H9 (cell line): ENCODE results near the gene OLIG2. TPM values are rescaled to one million over a fixed set of nuclear protein-coding genes. Genes with fewer than 3 reads are reported as not detected.

ENCODE experiments used
- DNase-seq: peaks from one replicate; pipeline ENCODE4 v3.0.0-alpha.2; 2017
- H2AFZ ChIP-seq: one replicate; pipeline ENCODE4 v1.6.1; 2013; ENCODE audit warnings: mild to moderate bottlenecking, low read length, control low read depth, moderate library complexity
- H2AK5ac ChIP-seq: 2 replicates; pipeline ENCODE4 v1.6.1; 2013; ENCODE audit warnings: low read length, control low read depth, mixed read lengths; ENCODE audit not compliant: insufficient read length
- H2BK120ac ChIP-seq: one replicate; pipeline ENCODE4 v1.6.1; 2013; ENCODE audit warnings: low read depth, mild to moderate bottlenecking, low read length, control low read depth, inconsistent platforms; ENCODE audit not compliant: poor library complexity, severe bottlenecking
- H2BK12ac ChIP-seq: 2 replicates; pipeline ENCODE4 v1.6.1; 2013; ENCODE audit warnings: low read length, control low read depth, mixed read lengths, low read depth; ENCODE audit not compliant: insufficient read length
- H2BK15ac ChIP-seq: 2 replicates; pipeline ENCODE4 v1.6.1; 2013; ENCODE audit warnings: low read depth, low read length, control low read depth
- H2BK20ac ChIP-seq: one replicate; pipeline ENCODE4 v1.6.1; 2013; ENCODE audit warnings: low read depth, mild to moderate bottlenecking, low read length, control low read depth, inconsistent platforms; ENCODE audit not compliant: poor library complexity, severe bottlenecking
- H2BK5ac ChIP-seq: 2 replicates; pipeline ENCODE4 v1.6.1; 2013; ENCODE audit warnings: low read length, control low read depth, mixed read lengths; ENCODE audit not compliant: insufficient read length
- H3K14ac ChIP-seq: 2 replicates; pipeline ENCODE4 v1.6.1; 2013; ENCODE audit warnings: low read length, control low read depth; ENCODE audit not compliant: insufficient read depth
- H3K18ac ChIP-seq: 2 replicates; pipeline ENCODE4 v1.6.1; 2013; ENCODE audit warnings: low read depth, mild to moderate bottlenecking, mixed read lengths, low read length, control low read depth; ENCODE audit not compliant: insufficient read length
- H3K23ac ChIP-seq: 2 replicates; pipeline ENCODE4 v1.6.1; 2013; ENCODE audit warnings: low read length, control low read depth, mixed read lengths, low read depth; ENCODE audit not compliant: insufficient read length
- H3K23me2 ChIP-seq: 2 replicates; pipeline ENCODE4 v1.6.1; 2013; ENCODE audit warnings: low read depth, mild to moderate bottlenecking, mixed read lengths, low read length, control low read depth; ENCODE audit not compliant: insufficient read length, poor library complexity, severe bottlenecking
- H3K27ac ChIP-seq: 2 replicates; pipeline ENCODE4 v1.5.1; 2013; ENCODE audit warnings: low read length, control low read depth, mixed read lengths, low read depth; ENCODE audit not compliant: insufficient read length
- H3K27me3 ChIP-seq: 2 replicates; pipeline ENCODE4 v1.6.1; 2013; ENCODE audit warnings: low read length, control low read depth, inconsistent platforms; ENCODE audit not compliant: insufficient read depth
- H3K4ac ChIP-seq: 2 replicates; pipeline ENCODE4 v1.6.1; 2013; ENCODE audit warnings: low read depth, mild to moderate bottlenecking, control low read depth, inconsistent platforms, low read length, moderate library complexity
- H3K4me1 ChIP-seq: 2 replicates; pipeline ENCODE4 v1.6.1; 2013; ENCODE audit warnings: low read length, control low read depth, inconsistent platforms; ENCODE audit not compliant: insufficient read depth
- H3K4me2 ChIP-seq: 2 replicates; pipeline ENCODE4 v1.6.1; 2013; ENCODE audit warnings: low read length, control low read depth, mixed read lengths; ENCODE audit not compliant: insufficient read length, insufficient read depth
- H3K56ac ChIP-seq: 2 replicates; pipeline ENCODE4 v1.6.1; 2013; ENCODE audit warnings: low read depth, mild to moderate bottlenecking, mixed read lengths, low read length, control low read depth; ENCODE audit not compliant: insufficient read length
- H3K79me1 ChIP-seq: 2 replicates; pipeline ENCODE4 v1.6.1; 2013; ENCODE audit warnings: low read depth, mild to moderate bottlenecking, moderate library complexity, low read length, control low read depth, inconsistent platforms; ENCODE audit not compliant: insufficient read depth, poor library complexity, severe bottlenecking
- H3K79me2 ChIP-seq: 2 replicates; pipeline ENCODE4 v1.6.1; 2013; ENCODE audit warnings: low read length, control low read depth, inconsistent platforms; ENCODE audit not compliant: insufficient read depth
- H3K9ac ChIP-seq: 2 replicates; pipeline ENCODE4 v1.6.1; 2013; ENCODE audit warnings: low read length, control low read depth, mixed read lengths; ENCODE audit not compliant: insufficient read length; ENCODE audit errors: extremely low read depth
- H3K9me3 ChIP-seq: one replicate; pipeline ENCODE4 v1.6.1; 2013; ENCODE audit warnings: low read depth, low read length, inconsistent platforms; ENCODE audit not compliant: control insufficient read depth
- H3T11ph ChIP-seq: one replicate; pipeline ENCODE4 v1.6.1; 2013; ENCODE audit warnings: mild to moderate bottlenecking, low read length, control low read depth, inconsistent platforms
- H4K20me1 ChIP-seq: one replicate; pipeline ENCODE4 v1.6.1; 2013; ENCODE audit not compliant: control insufficient read depth, insufficient read length, insufficient read depth
- H4K5ac ChIP-seq: 2 replicates; pipeline ENCODE4 v1.6.1; 2013; ENCODE audit warnings: low read depth, mild to moderate bottlenecking, mixed read lengths, low read length, control low read depth; ENCODE audit not compliant: insufficient read length
- H4K8ac ChIP-seq: replicated peaks from 2 replicates; pipeline ENCODE4 v1.6.1; 2013; ENCODE audit warnings: low read length, control low read depth, mixed read lengths, low read depth; ENCODE audit not compliant: insufficient read length
- H4K91ac ChIP-seq: 2 replicates; pipeline ENCODE4 v1.6.1; 2013; ENCODE audit warnings: low read depth, mild to moderate bottlenecking, moderate library complexity, mixed read lengths, low read length, control low read depth; ENCODE audit not compliant: insufficient read length
- H3K27ac Mint-ChIP-seq, 3 experiments: 2 replicates in 2 of 3; 3 replicates in 1 of 3; pipeline ENCODE4 v1.8.0; 2020 to 2021; ENCODE audit warnings: mixed read lengths in 3 of 3, mild to moderate bottlenecking in 1 of 3, moderate library complexity in 1 of 3
- H3K27me3 Mint-ChIP-seq: 2 replicates; pipeline ENCODE4 v1.8.0; 2021; ENCODE audit warnings: low read depth, mild to moderate bottlenecking, moderate library complexity, mixed read lengths
- H3K36me3 Mint-ChIP-seq, 3 experiments: 2 replicates in 2 of 3; 3 replicates in 1 of 3; pipeline ENCODE4 v1.8.0; 2020 to 2021; ENCODE audit warnings: low read depth in 3 of 3, mixed read lengths in 3 of 3; ENCODE audit not compliant: insufficient read depth in 1 of 3
- H3K4me1 Mint-ChIP-seq, 2 experiments: 2 replicates each; pipeline ENCODE4 v1.8.0; 2020; ENCODE audit warnings: mixed read lengths in 2 of 2
- H3K4me3 Mint-ChIP-seq, 2 experiments: 2 replicates in 1 of 2; 3 replicates in 1 of 2; pipeline ENCODE4 v1.8.0; 2020 to 2021; ENCODE audit warnings: mild to moderate bottlenecking in 2 of 2, mixed read lengths in 2 of 2, moderate library complexity in 1 of 2
- H3K9me3 Mint-ChIP-seq, 2 experiments: 2 replicates in 1 of 2; 3 replicates in 1 of 2; pipeline ENCODE4 v1.8.0; 2020; ENCODE audit warnings: mild to moderate bottlenecking in 2 of 2, mixed read lengths in 2 of 2, moderate library complexity in 1 of 2
- WGBS: extraction: QIAGEN DNeasy Blood & Tissue Kit; methylation state at CpG from one replicate; pipeline ENCODE4 v1.1.7; 2013; ENCODE audit warnings: missing lambda C conversion rate, low lambda C conversion rate, mixed read lengths; ENCODE audit not compliant: insufficient read length; ENCODE audit errors: extremely low coverage; 5-methylcytosine and 5-hydroxymethylcytosine counted together
- total RNA-seq: library from RNA; stranded (reverse); gene quantifications from 2 replicates; pipeline ENCODE4 v1.2.1, GENCODE V29; 2021
- TF ChIP-seq, protein P1 (sequence below): fragments of 200-600 bp; sonication (generic); conservative IDR thresholded peaks from 3 replicates; pipeline ENCODE4 v1.8.0; 2021; ENCODE audit warnings: antibody characterized with exemption, mild to moderate bottlenecking

OLIG2 gene
- total RNA-seq, 1 experiment from 2014 or later, result 1.4 TPM

DNA sequence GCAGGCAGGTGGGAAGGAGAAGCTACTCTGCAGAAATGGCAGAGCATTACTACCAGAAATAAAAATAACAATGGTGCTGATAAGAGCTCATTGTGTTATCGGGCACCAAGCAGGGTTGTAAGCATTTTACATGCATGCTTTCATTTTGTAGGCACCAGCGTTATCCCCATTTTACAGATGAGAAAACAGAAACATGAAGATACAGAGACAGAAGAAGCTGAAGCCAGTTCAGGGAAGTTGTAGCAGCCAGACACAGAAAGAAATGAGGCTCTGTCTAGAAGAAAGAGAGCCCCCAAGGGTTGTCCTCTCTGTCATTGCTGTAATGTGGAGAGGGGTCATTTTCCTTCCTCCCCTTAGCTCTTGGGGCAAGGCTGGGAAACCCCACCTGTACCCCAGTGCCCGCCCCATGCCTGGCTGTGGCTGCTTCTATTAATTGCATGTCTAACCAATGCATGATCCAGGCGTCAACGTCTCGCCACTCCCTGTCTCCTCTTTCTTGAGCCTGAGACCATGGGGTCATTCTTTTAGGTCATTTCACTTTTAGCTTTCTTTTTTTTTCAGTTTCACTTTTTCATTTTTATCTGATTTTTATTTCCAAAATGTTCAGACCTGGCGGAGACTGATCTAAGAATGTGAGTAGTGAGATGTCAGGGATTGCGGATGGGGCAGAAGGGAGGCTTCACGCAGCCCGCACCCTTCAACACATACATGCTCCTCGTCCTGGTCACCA, 51.0 kb downstream of the OLIG2 start:
- Histone ChIP-seq H3K9ac (no peak overlapping the region), H2BK15ac (no peak overlapping the region), H2AK5ac (no peak overlapping the region), H2BK12ac (no peak overlapping the region), H3K27ac (no peak overlapping the region), H3K79me2 (no peaks in the 10 kb centered on the region), H3K18ac (no peak overlapping the region), H3K4me1 (peaks cover 23% of the 10 kb centered on the region), H3K4me2 (no peak overlapping the region), H4K20me1 (no peaks in the 10 kb centered on the region), H3K56ac (no peak overlapping the region), H3K79me1 (no peaks in the 10 kb centered on the region), H3K9me3 (no peaks in the 10 kb centered on the region), H2BK5ac (no peak overlapping the region), H4K91ac (no peak overlapping the region), H3K14ac (no peak overlapping the region), H2AFZ (no peak overlapping the region), H4K5ac (no peak overlapping the region), H3T11ph (no peak overlapping the region), H2BK120ac (no peak overlapping the region), H3K4ac (no peak overlapping the region), H3K27me3 (peaks cover 39% of the 10 kb centered on the region), H2BK20ac (no peak overlapping the region), H3K23ac (no peak overlapping the region), H4K8ac (no peak overlapping the region), H3K23me2 (peaks cover 3% of the 10 kb centered on the region)
- DNase-seq, result no peak
- TF ChIP-seq, protein P1, sequence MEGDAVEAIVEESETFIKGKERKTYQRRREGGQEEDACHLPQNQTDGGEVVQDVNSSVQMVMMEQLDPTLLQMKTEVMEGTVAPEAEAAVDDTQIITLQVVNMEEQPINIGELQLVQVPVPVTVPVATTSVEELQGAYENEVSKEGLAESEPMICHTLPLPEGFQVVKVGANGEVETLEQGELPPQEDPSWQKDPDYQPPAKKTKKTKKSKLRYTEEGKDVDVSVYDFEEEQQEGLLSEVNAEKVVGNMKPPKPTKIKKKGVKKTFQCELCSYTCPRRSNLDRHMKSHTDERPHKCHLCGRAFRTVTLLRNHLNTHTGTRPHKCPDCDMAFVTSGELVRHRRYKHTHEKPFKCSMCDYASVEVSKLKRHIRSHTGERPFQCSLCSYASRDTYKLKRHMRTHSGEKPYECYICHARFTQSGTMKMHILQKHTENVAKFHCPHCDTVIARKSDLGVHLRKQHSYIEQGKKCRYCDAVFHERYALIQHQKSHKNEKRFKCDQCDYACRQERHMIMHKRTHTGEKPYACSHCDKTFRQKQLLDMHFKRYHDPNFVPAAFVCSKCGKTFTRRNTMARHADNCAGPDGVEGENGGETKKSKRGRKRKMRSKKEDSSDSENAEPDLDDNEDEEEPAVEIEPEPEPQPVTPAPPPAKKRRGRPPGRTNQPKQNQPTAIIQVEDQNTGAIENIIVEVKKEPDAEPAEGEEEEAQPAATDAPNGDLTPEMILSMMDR, result no peak
- Mint-ChIP-seq H3K9me3 (no peaks in the 10 kb centered on the region; a peak in 1 of 5 replicates), H3K27me3 (peaks cover 74% of the 10 kb centered on the region), H3K4me1 (peaks cover 57 to 72% of the 10 kb centered on the region in 2 experiments), H3K27ac (no peak overlapping the region; a peak in 1 of 7 replicates), H3K36me3 (no peaks in the 10 kb centered on the region), H3K4me3 (peak overlapping the region in 1 of 2 experiments; percentile 7; a peak in 1 of 5 replicates)
- no CpG with 5 or more reads among the region's 11 CpGs for WGBS

Other genes starting within 250 kb of the OLIG2 start
- 0.31 and 0.33 TPM in 2 replicates for gene OLIG1, start 44.2 kb downstream of the OLIG2 start, total RNA-seq
- 13.6 and 14.4 TPM in 2 replicates for gene IFNAR2, start 204.0 kb downstream of the OLIG2 start, total RNA-seq
- 3.1 TPM in 2 replicates for gene IL10RB, start 240.4 kb downstream of the OLIG2 start, total RNA-seq